Esophagus squamous epithelium (tissue), 4 donors: Measurements from ENCODE around the gene ZNF133.

ENCODE experiments used
- CTCF ChIP-seq, 6 experiments: fragments of 450-650 bp in 4 of 6; fragments of 200-600 bp in 2 of 6; sonication (generic) in 2 of 6; IDR thresholded peaks; one replicate each; pipeline ENCODE4 v1.5.1; 2016 to 2019; ENCODE audit warnings: antibody characterized with exemption in 6 of 6, mild to moderate bottlenecking in 4 of 6, moderate library complexity in 4 of 6
- POLR2A ChIP-seq, 4 donors: fragments of 450-650 bp; IDR thresholded peaks; one replicate each; pipeline ENCODE4 v1.6.1; 2017; ENCODE audit warnings: antibody characterized with exemption in 4 of 4, mild to moderate bottlenecking in 4 of 4, moderate library complexity in 3 of 4

- TF ChIP-seq CTCF (IDR thresholded peaks at IDR 0.05) (peak; percentile 29 to 89 (median 78)), POLR2A (IDR thresholded peaks at IDR 0.05) (no peak)
These were observed 11.5 kb upstream of the ZNF133 start for GRCh38 chr20:18276821-18277220.
